HG02610 (cell line): Measurements from ENCODE around the gene PNCK.

Source experiments
- ATAC-seq: cut with Tn5 transposase; IDR thresholded peaks from one replicate; pipeline ENCODE4 v1.9.1; 2021; ENCODE audit warnings: mild to moderate bottlenecking, moderate library complexity; ENCODE audit not compliant: unreplicated experiment

The PNCK gene

GRCh38 chrX:153631907-153632594, 41.6 kb downstream of the PNCK start:
- ATAC-seq: no peak

- ATAC-seq: no peak
These were observed 42.3 kb downstream of the PNCK start for GRCh38 chrX:153631346-153631745.

- no peak for ATAC-seq
These were observed 44.9 kb downstream of the PNCK start for GRCh38 chrX:153628665-153629064.

- no peak for ATAC-seq
These were observed 45.5 kb downstream of the PNCK start for GRCh38 chrX:153628129-153628528.

- ATAC-seq: no peak
These were observed 45.9 kb downstream of the PNCK start for GRCh38 chrX:153627675-153628111.

GRCh38 chrX:153626863-153627674, 46.5 kb downstream of the PNCK start:
- no peak for ATAC-seq

- ATAC-seq: no peak
These were observed 47.5 kb downstream of the PNCK start for GRCh38 chrX:153626025-153626633.

GRCh38 chrX:153625271-153626024, 48.2 kb downstream of the PNCK start:
- no peak for ATAC-seq

GRCh38 chrX:153624196-153625091, 49.2 kb downstream of the PNCK start:
- ATAC-seq: no peak

- ATAC-seq: no peak
These were observed 50.1 kb downstream of the PNCK start for GRCh38 chrX:153623310-153624029.

- no peak for ATAC-seq
These were observed 50.8 kb downstream of the PNCK start for GRCh38 chrX:153622661-153623309.

- ATAC-seq: no peak
These were observed 51.5 kb downstream of the PNCK start for GRCh38 chrX:153621949-153622598.

GRCh38 chrX:153620576-153620975, 53.0 kb downstream of the PNCK start:
- no peak for ATAC-seq
